ENCODE results near the gene STK16. TPM values are rescaled to one million over a fixed set of nuclear protein-coding genes. Genes with fewer than 3 reads are reported as not detected.

Gene STK16
- total and polyA plus RNA-seq, 2 of the 13 experiments (the other 11 are each of a cell fraction or from before 2014, with no cell fraction given), result 28.0 to 50.9 TPM

DNA sequence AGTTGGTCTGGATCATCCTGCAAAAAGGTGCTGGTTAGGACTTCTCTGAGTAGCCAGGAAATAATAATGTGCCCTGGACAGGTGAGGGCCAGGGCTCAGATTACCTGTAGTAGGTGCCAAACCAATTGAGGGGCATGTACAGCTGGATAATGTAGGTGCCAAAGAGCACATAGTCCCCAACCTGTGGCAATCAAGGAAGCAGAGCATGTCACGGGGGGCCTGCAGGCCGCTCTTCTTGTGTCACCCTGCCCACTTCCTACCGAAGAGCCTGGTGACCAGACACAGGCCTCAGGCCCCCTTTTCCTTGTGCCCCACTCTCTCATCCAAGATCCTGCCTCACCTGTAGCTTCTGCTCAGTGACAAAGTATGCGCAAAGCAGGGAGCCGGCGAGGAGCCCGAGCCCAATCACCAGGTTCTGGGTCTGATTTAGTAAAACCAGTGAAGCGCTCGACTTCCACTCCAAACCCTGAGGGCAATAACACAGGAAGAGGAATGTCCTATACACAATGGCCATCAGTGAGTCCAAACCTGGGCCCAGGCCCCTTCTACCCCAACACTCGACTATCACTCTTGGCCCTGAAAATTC, 31.7 kb upstream of the STK16 start:
- Histone ChIP-seq H3K9me3 (ENCODE audit: low read length) (no peaks in the 10 kb centered on the region), H3K4me3 (replicated peaks in 1 of 3; ENCODE audit: insufficient read depth in 1 of 3, low read depth in 2 of 3, low read length in 3 of 3) (no peak overlapping the region), H4K20me1 (ENCODE audit: insufficient read depth, low read length) (no peaks in the 10 kb centered on the region), H3K9ac (ENCODE audit: insufficient read depth, low read depth, low read length) (no peak overlapping the region), H3K4me2 (ENCODE audit: low read depth, low read length) (no peak overlapping the region), H3K36me3 (replicated peaks in 1 of 2; ENCODE audit: control insufficient read depth in 1 of 2, insufficient read depth in 2 of 2, low read length in 2 of 2) (peaks cover 38 to 66% of the 10 kb centered on the region in 2 experiments), H3K27me3 (ENCODE audit: control insufficient read depth in 1 of 2, insufficient read depth in 2 of 2, low read length in 2 of 2) (no peaks in the 10 kb centered on the region), H3K79me2 (ENCODE audit: insufficient read depth, low read length) (peaks cover 11% of the 10 kb centered on the region), H3K4me1 (ENCODE audit: insufficient read depth, low read length) (peaks cover 66% of the 10 kb centered on the region), H2AFZ (ENCODE audit: low read length) (no peak overlapping the region), H3K27ac (ENCODE audit: extremely low read length, insufficient read depth, low read length) (no peak overlapping the region)
- WGBS (ENCODE audit: low lambda C conversion rate), result 92% methylated on average over 9 of the region's 10 CpGs
- TF ChIP-seq MLLT10 (CRISPR knock-in tag; IDR thresholded peaks at IDR 0.05), result no peak
- no peak for TF ChIP-seq PRDM15 (CRISPR knock-in tag; IDR thresholded peaks at IDR 0.05)
- no peak for TF ChIP-seq RXRB (CRISPR knock-in tag; IDR thresholded peaks at IDR 0.05; ENCODE audit: borderline replicate concordance)
- TF ChIP-seq ZBTB2 (CRISPR knock-in tag; IDR thresholded peaks at IDR 0.05; ENCODE audit: low read depth), result no peak
- no peak for TF ChIP-seq KDM5B (CRISPR knock-in tag; IDR thresholded peaks at IDR 0.05; ENCODE audit: borderline replicate concordance)
- TF ChIP-seq ZNF326 (CRISPR knock-in tag; IDR thresholded peaks at IDR 0.05; ENCODE audit: borderline replicate concordance), result no peak
- TF ChIP-seq DPF2 (CRISPR knock-in tag; IDR thresholded peaks at IDR 0.05; ENCODE audit: borderline replicate concordance, low read depth), result no peak
- no peak for TF ChIP-seq SP5 (CRISPR knock-in tag; IDR thresholded peaks at IDR 0.05; ENCODE audit: borderline replicate concordance, low read depth)
- no peak for TF ChIP-seq ZNF678 (CRISPR knock-in tag; IDR thresholded peaks at IDR 0.05)
- TF ChIP-seq, protein P1, sequence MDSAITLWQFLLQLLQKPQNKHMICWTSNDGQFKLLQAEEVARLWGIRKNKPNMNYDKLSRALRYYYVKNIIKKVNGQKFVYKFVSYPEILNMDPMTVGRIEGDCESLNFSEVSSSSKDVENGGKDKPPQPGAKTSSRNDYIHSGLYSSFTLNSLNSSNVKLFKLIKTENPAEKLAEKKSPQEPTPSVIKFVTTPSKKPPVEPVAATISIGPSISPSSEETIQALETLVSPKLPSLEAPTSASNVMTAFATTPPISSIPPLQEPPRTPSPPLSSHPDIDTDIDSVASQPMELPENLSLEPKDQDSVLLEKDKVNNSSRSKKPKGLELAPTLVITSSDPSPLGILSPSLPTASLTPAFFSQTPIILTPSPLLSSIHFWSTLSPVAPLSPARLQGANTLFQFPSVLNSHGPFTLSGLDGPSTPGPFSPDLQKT (CRISPR knock-in tag; IDR thresholded peaks at IDR 0.05; ENCODE audit: borderline replicate concordance), result no peak
- TF ChIP-seq BHLHE40 (IDR thresholded peaks at IDR 0.05; ENCODE audit: low read length), result no peak
- TF ChIP-seq NR2F6 (IDR thresholded peaks at IDR 0.05), result no peak
- no peak for TF ChIP-seq NR2F6 (CRISPR knock-in tag; IDR thresholded peaks at IDR 0.05)
- DNase-seq (ENCODE audit: low spot score) (no peak), FAIRE-seq (no peak), ATAC-seq (no peak)
- no TSS peak for BruUV-seq (replicated peaks)
- in situ Hi-C loops (cut with HindIII; ENCODE audit: extremely low pct_ligation_motif_present, low pct_unique_long_range_greater_than_20kb), result no loop called here
- CTCF ChIA-PET (ENCODE audit: low intra/inter-chr PET ratio, low total read pairs), result no interaction called here
- intact Hi-C loops (cut with micrococcal nuclease; ENCODE audit: unreplicated experiment), result no loop called here
- POLR2A ChIA-PET, result interaction anchor here (1.1 to 3.4 kb wide), 2 partner anchors 37 kb away, joined by 4 to 20 read pairs; partner anchors contain the start of gene CNPPD1
